HG02759 (cell line): ENCODE results near the gene GARRE1.
"Not testable (repeated sequence)": the region's sequence is repeated elsewhere in the genome, so short reads cannot be mapped to it uniquely, and the experiment has no call there.

Source experiments
- ATAC-seq: cut with Tn5 transposase; IDR thresholded peaks from one replicate; pipeline ENCODE4 v1.9.1; 2021; ENCODE audit warnings: mild to moderate bottlenecking, moderate library complexity; ENCODE audit not compliant: unreplicated experiment

Gene GARRE1

GRCh38 chr19:34259367-34260095 is 5.2 kb downstream of the GARRE1 start:
- no peak for ATAC-seq

- no peak for ATAC-seq
Measured at GRCh38 chr19:34260771-34261173, 6.4 kb downstream of the GARRE1 start.

DNA sequence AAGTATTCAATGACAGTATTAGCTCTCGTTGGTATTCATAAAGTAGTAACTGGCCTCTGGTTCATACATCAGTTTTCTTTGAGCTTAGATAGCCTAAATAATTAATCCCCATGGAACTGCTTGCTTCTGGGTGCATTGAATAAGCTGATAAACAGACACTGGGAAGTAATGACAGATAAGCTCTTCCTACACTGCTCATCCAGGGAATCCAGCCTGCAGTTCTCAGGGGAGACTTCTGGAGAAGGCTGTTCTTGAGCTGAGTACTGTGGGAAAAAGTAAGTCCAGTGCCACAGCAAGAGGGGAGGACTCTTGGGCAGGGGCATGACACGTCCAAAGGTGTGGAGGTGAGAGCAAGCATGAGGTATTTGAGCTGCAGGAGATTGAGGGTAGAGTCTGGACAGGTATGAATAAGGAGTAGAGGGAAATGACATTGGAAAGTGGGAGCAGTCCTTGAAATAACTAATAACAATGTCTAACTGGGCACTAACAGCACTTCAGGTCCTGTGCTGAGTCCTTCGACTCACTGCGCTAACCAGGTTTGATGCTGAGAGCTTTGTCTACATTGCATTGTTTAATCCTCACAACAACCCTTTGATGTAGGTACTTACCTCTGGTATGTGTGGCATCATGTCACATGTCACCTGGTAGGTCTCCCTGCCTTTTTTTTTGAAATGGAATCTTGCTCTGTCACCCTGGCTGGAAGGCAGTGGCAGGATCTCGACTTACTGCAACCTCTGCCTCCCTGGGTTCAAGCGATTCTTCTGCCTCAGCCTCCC is 7.2 kb downstream of the GARRE1 start:
- ATAC-seq = no peak

GRCh38 chr19:34263745-34264237 is 9.4 kb downstream of the GARRE1 start:
- ATAC-seq = no peak

GRCh38 chr19:34265221-34265650 is 10.9 kb downstream of the GARRE1 start:
- ATAC-seq = no peak

DNA sequence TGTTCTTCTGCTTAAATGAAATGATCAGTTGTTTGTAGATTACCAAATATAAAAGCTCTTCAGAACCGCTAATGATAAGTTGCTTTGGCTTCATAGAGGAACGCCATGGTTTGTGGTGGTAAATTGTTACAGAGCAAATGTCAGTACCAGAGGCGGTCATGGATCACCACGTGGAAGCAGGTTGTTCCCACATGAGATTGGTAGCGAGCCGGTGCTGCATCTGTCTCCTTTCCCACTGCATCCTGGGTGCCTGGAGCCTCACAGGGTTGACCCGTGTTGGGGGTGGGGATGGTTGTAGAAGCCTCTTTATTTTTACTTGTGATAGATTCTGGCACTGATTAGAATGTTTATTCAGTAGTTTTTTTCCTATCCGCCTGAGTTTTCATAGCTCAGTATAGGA is 14.7 kb downstream of the GARRE1 start:
- ATAC-seq = no peak

GRCh38 chr19:34269489-34269888 is 15.1 kb downstream of the GARRE1 start:
- no peak for ATAC-seq

DNA sequence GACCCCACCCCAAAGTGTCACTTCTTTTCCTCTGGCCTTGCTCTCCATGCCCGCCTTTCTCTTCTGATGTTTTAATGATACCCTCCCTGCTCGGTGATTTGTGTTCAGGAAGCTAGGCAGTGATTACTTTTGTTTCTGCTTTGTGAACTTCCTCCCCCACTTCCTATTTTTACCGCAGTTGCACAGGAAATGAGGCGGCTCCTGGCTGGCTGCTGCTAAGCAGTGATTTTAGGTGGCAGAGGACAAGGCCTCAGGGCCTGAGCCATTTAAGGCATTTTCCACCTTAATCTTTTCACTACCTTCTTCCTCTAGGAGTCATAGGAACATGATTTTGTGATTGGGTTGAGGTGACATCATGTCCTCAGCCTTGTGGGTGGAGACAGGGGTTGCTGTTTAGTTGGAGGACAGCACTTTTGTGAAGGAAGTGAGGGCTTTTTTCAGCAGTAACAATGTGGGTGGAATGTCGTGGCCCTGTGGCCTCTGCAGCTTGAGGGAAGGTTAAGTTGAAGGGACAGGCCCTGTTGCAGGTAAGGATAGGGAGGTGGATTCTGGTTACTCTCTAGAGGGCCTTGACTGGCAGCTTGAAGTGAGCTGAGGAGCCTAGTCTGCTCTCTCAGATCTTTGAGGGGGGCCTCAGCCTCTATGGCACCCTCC is 15.7 kb downstream of the GARRE1 start:
- peak; percentile 67 for ATAC-seq

DNA sequence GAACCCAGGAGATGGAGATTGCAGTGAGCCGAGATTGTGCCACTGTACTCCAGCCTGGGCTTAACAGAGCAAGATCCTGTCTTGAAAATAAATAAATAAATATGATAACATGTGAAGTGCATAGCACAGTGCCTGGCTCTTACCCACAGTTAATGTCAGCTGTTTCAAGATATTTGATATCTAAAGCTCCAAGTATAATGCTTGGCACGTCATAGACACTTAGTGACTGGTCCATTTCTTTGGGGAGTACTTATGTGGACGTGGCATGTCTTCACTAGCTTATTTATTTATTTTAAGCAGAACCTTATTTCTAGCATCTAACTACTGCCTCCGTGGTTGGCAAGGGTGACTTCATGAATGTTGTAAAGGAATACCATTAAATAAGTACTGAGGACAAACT is 18.8 kb downstream of the GARRE1 start:
- no peak for ATAC-seq

DNA sequence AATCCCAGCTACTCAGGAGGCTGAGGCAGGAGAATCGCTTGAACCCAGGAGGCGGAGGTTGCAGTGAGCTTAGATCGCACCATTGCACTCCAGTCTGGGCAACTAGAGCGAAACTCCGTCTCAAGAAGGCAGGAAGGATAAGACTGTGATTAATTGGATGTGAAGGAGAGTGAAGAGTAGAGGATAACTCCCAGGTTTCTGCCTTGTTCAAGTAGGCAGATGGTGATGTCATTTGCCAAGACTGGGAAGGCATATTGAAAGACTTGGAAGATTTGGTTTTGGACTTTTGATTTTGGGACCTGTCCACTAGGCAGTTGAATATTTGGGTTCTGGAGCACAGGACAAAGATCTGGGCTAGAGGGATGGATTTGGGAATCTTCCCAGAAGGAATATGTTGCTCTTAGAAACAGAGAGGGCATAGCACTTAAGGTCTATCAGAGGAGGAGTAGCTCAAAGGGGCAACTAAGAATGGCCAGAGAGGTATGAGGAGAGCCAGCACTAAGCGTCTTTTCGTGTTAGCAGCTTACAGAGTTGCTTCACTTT is 20.0 kb downstream of the GARRE1 start:
- no peak for ATAC-seq

- ATAC-seq = no peak
Measured at GRCh38 chr19:34274827-34275625, 20.7 kb downstream of the GARRE1 start.

DNA sequence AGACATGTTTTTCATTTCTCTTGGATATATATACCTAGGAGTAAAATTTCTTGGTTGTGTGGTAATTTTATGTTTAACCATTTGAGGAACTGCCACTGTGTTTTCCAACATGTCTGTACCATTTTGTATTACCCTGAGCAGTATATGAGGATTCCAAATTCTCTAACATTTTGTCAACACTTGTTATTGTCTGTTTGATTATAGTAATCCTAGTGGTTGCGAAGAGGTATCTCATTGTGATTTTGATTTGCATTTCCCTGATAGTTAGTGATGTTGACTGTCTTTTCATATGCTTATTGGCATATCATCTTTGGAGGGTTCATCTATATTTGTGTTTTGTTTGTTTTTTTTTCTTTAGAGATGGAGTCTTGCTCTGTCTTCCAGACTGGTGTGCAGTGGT is 21.4 kb downstream of the GARRE1 start:
- no peak for ATAC-seq

DNA sequence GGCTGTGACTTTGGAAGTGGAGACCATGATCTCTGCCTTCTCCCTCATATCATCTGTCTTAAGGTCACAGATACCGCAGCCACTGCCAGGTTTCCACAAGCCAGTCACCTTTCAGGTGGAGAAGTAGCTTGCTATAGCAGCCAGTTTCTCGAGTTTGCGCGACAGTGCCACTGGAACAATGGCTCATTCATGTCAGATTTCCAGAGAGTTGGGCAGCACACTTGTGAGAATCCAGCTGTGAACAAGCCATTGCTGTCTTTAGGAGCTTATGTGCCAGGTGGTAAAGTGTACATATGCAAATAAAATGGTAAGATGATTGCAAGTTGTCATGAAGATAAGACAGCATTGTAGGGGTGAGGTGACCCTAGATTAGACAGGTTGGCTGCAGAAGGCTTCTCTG is 22.3 kb downstream of the GARRE1 start:
- ATAC-seq = no peak

DNA sequence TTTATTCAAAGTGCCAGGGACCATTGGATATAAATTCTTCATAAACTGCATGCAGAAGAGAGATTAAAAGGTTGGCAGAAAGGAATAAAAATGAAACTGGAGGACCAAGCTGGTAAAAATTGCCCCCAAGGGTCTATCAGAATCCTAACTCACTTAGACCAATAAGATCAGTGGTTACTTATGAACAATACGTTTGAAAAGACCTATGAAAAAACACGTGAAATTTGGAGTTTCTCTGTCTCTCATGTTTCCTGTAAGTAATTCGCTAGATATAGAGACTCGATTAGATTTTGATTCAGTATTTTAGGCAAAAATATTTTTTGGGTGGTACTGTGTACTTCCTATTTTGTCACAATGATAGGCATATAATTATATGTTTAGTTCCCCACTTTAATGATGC is 22.9 kb downstream of the GARRE1 start:
- no peak for ATAC-seq

DNA sequence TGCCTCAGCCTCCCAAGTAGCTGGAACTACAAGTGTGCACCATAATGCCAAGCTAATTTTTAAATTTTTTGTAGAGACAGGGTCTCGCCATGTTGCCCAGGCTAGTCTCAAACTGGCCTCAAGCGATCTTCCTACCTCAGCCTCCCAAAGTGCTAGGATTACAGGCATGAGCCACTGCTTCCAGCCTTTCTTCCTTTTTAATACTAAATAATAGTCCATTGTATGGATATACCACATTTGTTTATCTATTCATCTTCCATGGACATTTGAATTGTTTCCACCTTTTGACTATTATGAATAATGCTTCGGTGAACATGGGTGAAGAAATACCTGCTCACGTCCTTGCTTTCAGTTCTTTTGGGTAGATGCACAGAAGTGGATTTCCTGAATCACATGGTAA is 24.4 kb downstream of the GARRE1 start:
- ATAC-seq = no peak

- not testable (repeated sequence) for ATAC-seq
Measured at GRCh38 chr19:34281444-34281843, 27.1 kb downstream of the GARRE1 start.

- ATAC-seq = no peak
Measured at GRCh38 chr19:34282611-34283519, 28.5 kb downstream of the GARRE1 start.

DNA sequence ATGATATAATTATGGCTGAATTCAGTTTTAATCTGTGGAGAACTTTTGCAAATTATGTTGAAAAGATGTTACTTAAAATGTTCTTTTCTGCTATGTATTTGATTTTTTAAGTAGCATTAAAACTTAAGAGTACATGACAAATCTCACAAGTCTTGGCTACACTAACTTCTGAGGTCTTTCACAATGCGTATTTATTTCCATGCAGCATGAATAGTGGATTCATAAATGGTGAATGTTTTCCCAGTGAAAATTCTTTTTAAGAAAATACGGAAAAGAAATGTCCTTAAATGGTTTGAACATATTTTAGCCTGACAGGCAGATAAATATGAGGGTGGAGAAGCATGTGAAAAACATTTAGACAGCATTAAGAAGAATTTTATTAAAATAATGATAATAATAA is 30.2 kb downstream of the GARRE1 start:
- ATAC-seq = no peak

DNA sequence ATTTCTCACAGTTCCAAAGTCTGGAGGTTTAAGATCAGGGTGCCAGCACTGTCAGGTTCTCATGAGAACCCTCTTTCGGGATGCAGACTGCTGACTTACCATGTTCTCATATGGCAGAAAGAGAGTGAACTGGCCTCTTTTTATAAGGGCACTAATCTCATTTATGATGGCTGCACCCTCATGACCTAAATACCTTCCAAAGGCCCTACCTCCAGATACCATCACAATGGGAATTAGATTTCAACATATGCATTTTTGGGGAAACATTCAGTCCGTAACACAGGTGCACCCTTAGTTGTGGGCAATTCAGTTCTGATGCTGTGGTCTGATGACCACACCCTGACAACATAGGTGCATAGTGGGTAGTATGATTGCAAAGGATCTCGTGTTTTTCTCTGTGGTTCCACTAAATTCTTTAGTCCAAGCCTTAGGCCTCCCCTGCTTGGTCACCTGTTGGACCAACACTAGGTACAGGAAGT is 33.3 kb downstream of the GARRE1 start:
- no peak for ATAC-seq
